ENCODE measurements around the gene TRIP12.

TRIP12 gene

GRCh38 chr2:229774237-229774636 is 147.6 kb downstream of the TRIP12 start:
- ATAC-seq = no peak
- TF ChIP-seq, protein P1, sequence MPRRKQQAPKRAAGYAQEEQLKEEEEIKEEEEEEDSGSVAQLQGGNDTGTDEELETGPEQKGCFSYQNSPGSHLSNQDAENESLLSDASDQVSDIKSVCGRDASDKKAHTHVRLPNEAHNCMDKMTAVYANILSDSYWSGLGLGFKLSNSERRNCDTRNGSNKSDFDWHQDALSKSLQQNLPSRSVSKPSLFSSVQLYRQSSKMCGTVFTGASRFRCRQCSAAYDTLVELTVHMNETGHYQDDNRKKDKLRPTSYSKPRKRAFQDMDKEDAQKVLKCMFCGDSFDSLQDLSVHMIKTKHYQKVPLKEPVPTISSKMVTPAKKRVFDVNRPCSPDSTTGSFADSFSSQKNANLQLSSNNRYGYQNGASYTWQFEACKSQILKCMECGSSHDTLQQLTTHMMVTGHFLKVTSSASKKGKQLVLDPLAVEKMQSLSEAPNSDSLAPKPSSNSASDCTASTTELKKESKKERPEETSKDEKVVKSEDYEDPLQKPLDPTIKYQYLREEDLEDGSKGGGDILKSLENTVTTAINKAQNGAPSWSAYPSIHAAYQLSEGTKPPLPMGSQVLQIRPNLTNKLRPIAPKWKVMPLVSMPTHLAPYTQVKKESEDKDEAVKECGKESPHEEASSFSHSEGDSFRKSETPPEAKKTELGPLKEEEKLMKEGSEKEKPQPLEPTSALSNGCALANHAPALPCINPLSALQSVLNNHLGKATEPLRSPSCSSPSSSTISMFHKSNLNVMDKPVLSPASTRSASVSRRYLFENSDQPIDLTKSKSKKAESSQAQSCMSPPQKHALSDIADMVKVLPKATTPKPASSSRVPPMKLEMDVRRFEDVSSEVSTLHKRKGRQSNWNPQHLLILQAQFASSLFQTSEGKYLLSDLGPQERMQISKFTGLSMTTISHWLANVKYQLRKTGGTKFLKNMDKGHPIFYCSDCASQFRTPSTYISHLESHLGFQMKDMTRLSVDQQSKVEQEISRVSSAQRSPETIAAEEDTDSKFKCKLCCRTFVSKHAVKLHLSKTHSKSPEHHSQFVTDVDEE (CRISPR knock-in tag; IDR thresholded peaks at IDR 0.05) = no peak

- ATAC-seq = no peak
- TF ChIP-seq ARNTL (CRISPR knock-in tag; IDR thresholded peaks at IDR 0.05; ENCODE audit: borderline replicate concordance, low read depth) (no peak), PPARA (CRISPR knock-in tag; IDR thresholded peaks at IDR 0.05; ENCODE audit: borderline replicate concordance) (no peak), GLIS3 (CRISPR knock-in tag; IDR thresholded peaks at IDR 0.05) (no peak), TCF4 (CRISPR knock-in tag; IDR thresholded peaks at IDR 0.05; ENCODE audit: borderline replicate concordance) (no peak), RARB (CRISPR knock-in tag; IDR thresholded peaks at IDR 0.05) (no peak), CSRNP3 (CRISPR knock-in tag; IDR thresholded peaks at IDR 0.05) (no peak), CSDC2 (CRISPR knock-in tag; IDR thresholded peaks at IDR 0.05) (no peak), ZC3H10 (CRISPR knock-in tag; IDR thresholded peaks at IDR 0.05) (no peak), ZNF70 (CRISPR knock-in tag; IDR thresholded peaks at IDR 0.05) (no peak), ESRRG (CRISPR knock-in tag; IDR thresholded peaks at IDR 0.05) (no peak), CREB5 (CRISPR knock-in tag; IDR thresholded peaks at IDR 0.05; ENCODE audit: low read depth) (no peak), TOX (CRISPR knock-in tag; IDR thresholded peaks at IDR 0.05; ENCODE audit: borderline replicate concordance) (no peak)
- TF ChIP-seq, protein P2, sequence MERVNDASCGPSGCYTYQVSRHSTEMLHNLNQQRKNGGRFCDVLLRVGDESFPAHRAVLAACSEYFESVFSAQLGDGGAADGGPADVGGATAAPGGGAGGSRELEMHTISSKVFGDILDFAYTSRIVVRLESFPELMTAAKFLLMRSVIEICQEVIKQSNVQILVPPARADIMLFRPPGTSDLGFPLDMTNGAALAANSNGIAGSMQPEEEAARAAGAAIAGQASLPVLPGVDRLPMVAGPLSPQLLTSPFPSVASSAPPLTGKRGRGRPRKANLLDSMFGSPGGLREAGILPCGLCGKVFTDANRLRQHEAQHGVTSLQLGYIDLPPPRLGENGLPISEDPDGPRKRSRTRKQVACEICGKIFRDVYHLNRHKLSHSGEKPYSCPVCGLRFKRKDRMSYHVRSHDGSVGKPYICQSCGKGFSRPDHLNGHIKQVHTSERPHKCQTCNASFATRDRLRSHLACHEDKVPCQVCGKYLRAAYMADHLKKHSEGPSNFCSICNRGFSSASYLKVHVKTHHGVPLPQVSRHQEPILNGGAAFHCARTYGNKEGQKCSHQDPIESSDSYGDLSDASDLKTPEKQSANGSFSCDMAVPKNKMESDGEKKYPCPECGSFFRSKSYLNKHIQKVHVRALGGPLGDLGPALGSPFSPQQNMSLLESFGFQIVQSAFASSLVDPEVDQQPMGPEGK (CRISPR knock-in tag; IDR thresholded peaks at IDR 0.05; ENCODE audit: borderline replicate concordance) = no peak
- TF ChIP-seq, protein P1 (CRISPR knock-in tag; IDR thresholded peaks at IDR 0.05) = no peak
These were observed 153.6 kb downstream of the TRIP12 start for GRCh38 chr2:229768235-229768634.

GRCh38 chr2:229765721-229766120 is 156.1 kb downstream of the TRIP12 start:
- ATAC-seq = no peak

More at GRCh38 chr2:229765721-229766120, 156.1 kb downstream of the TRIP12 start:
- TF ChIP-seq PPARA (CRISPR knock-in tag; IDR thresholded peaks at IDR 0.05; ENCODE audit: borderline replicate concordance) = no peak
- TF ChIP-seq ZNF8 (CRISPR knock-in tag; IDR thresholded peaks at IDR 0.05) = no peak
- TF ChIP-seq CSDC2 (CRISPR knock-in tag; IDR thresholded peaks at IDR 0.05) = no peak
- no peak for TF ChIP-seq TCF4 (CRISPR knock-in tag; IDR thresholded peaks at IDR 0.05; ENCODE audit: borderline replicate concordance)
- TF ChIP-seq ISL1 (CRISPR knock-in tag; IDR thresholded peaks at IDR 0.05) = no peak
- TF ChIP-seq ARNTL (CRISPR knock-in tag; IDR thresholded peaks at IDR 0.05; ENCODE audit: borderline replicate concordance, low read depth) = no peak
- TF ChIP-seq POU6F1 (CRISPR knock-in tag; IDR thresholded peaks at IDR 0.05; ENCODE audit: borderline replicate concordance, low read depth) = no peak

Measured in SK-N-SH treated with all-trans-retinoic acid at 6 μM for 48 hours (cell line).